Amniotic stem cell (primary cell): ENCODE results near the gene MTX2.
"Not testable (repeated sequence)": the region's sequence is repeated elsewhere in the genome, so short reads cannot be mapped to it uniquely, and the experiment has no call there.

Source experiments
- DNase-seq: peaks from one replicate; lab custom pipeline; 2025; lab: John Stamatoyannopoulos, UW

Gene MTX2

GRCh38 chr2:176291335-176291734 lies 22.1 kb downstream of the MTX2 start:
- no peak for DNase-seq

DNA sequence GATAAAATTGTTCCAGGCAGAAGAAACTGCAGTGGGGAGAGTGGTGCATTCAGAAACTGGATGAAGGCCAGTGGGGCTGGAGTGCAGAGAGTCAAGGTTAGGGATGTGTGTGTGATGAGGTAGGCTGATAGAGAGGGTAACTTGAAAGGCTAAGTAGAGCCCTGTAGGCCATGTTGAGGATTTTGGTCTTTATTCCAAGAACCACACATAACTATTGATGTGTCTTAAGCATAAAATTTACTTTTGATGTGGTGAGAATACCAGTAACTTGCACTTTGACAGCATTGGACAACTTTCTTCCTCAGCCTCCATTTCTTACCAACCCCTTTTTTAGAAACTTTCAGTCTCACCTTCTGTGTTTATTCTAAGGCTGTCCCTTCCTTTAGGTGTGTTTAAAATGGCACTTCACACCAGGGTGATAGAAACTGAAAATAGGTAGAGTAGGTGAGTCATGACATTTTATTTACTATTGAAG lies 22.6 kb downstream of the MTX2 start:
- no peak for DNase-seq

- no peak for DNase-seq
These were observed 23.4 kb downstream of the MTX2 start for GRCh38 chr2:176292608-176293007.

GRCh38 chr2:176293334-176293733 lies 24.1 kb downstream of the MTX2 start:
- DNase-seq, result no peak

DNA sequence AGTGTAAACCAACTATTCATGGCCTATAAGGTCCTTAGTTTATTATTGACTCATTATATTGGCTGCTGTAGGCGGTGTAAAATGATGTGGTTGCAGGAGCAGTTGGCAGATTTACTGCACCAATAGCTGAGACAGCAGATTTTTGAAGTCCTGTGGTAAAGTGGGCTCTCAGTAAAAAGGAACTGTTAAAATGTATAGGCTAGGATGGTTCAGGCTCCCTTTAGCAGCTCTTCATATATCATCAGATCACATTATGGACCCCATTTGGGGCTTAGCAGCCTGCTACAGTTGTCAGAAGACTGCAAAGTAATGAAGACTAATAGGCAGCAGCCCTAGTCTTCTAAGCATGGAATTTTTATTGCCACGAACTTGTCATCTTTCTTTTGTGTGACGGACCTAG lies 27.8 kb downstream of the MTX2 start:
- no peak for DNase-seq

- no peak for DNase-seq
These were observed 28.5 kb downstream of the MTX2 start for GRCh38 chr2:176297737-176298136.

DNA sequence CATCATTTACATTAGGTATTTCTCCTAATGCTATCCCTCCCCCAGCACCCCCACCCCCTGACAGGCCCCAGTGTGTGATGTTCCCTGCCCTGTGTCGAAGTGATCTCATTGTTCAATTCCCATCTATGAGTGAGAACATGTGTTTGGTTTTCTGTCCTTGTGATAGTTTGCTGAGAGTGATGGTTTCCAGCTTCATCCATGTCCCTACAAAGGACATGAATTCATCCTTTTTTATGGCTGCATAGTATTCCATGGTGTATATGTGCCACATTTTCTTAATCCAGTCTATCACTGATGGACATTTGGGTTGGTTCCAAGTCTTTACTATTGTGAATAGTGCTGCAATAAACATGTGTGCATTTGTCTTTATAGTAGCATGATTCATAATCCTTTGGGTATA lies 36.8 kb downstream of the MTX2 start:
- DNase-seq, result not testable (repeated sequence)

DNA sequence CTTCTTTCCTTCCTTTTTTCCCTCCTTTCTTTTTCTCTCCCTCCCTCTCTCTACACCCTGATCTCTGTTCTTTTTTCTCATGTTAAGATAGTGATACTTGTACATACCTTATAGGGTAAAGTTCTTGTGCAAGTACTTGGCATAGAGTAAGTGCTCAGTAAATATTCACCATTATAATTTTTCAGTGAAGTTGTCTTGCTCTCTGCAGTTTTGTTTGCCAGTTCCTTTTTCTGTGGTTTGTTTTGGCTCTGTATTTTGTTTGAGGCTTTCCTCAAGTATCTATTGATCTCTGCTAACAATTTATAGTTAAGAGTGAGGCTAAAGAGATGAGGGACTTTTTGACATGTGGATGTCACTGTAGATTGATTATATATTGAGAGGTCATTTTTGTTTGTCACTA lies 48.0 kb downstream of the MTX2 start:
- DNase-seq, result no peak

- DNase-seq, result no peak
These were observed 48.4 kb downstream of the MTX2 start for GRCh38 chr2:176317623-176318065.

GRCh38 chr2:176321916-176322315 lies 52.7 kb downstream of the MTX2 start:
- no peak for DNase-seq

DNA sequence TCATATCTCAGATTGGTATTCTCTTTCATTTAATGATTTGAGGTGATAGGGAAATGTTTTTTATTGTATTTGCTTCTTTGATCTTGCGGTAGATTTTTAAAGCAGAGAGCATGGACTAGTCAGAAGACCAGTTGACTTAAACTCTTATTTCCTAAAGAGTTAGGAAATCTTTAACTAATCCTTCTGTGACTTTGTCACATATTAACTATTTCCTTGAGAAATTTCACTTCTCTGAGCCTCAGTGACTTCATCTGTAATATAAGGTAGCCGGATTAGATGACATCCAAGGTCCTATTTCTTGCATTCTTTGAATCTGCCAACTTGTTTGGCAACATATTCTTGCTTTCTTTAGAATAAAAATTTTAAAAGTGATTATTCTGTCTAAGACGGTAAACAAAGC lies 55.6 kb downstream of the MTX2 start:
- DNase-seq, result no peak

GRCh38 chr2:176325732-176326131 lies 56.5 kb downstream of the MTX2 start:
- no peak for DNase-seq

GRCh38 chr2:176328149-176328548 lies 58.9 kb downstream of the MTX2 start:
- DNase-seq, result no peak

GRCh38 chr2:176330612-176331011 lies 61.4 kb downstream of the MTX2 start:
- DNase-seq, result no peak

DNA sequence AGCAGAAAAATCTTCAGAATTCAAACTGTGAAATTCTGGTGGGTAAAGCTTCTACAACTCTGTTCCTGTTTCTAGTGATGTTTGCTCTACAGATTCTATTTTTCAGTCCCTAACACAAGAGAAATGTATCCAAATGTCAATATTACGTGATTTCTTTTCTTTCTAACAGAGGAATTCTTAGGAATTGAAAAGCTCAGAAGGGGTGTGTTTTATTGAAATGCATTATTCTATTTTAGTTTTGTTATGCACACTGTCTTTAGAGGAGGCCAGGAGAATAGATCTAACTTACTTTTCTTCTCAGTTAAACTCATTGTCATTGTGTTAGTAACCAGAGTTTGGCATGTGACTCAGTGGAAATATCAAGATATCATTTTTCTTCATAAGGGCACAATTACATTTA lies 62.4 kb downstream of the MTX2 start:
- no peak for DNase-seq

GRCh38 chr2:176334729-176335128 lies 65.5 kb downstream of the MTX2 start:
- DNase-seq, result no peak

DNA sequence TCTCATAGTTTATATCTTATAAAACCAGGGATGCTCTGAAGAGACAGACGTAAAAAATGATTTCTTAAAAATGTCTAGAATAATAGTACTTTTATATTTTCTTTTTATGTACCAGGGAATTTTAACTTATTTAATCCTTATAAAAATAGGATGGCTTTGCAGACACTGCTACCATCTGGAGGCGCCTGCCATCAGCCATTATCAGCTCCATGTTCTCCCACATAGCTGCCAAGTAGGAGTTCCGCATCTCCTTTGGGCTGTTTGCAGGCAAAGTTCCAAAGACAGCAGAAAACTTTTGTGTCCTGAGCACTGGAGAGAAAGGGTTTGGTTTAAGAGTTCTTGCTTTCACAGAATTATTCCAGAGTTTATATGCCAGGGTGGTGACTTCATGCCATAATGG lies 69.2 kb downstream of the MTX2 start:
- DNase-seq, result no peak

DNA sequence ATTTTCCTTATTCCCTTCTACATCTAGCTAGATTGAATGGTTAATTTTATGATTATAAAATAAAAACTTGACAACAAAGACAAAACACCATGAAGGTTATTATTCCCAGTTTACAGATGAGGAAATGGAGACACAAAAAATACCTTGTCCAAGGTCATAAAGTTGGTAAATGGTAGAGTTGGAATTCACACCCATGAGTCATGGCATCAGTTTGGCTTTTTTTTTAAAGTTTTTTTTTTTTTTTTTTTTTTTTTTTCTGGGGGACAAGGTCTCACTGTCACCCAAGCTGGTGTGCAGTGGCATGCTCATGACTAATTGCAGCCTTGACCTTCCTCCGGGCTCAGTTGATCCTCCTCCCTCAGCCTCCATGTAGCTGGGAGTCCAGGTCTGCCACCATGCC lies 70.0 kb downstream of the MTX2 start:
- DNase-seq, result no peak

DNA sequence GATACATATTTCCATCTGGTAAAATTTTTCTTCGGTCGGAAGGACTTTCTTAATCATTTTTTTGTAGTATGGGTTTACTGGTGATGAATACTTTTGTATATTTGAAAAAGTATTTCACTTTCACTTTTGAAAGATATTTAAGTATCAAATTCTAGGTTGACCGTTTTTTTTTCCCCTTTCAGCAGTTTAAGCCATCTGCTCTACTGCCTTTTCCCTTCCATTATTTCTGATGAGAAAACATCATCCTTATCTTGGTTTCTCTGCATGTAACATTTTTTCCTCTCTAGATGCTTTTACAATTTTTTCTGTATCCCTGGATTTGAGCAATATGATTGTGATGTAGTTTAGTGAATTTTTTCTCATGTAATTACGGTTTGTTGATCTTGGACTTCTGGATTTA lies 87.0 kb downstream of the MTX2 start:
- DNase-seq, result no peak

DNA sequence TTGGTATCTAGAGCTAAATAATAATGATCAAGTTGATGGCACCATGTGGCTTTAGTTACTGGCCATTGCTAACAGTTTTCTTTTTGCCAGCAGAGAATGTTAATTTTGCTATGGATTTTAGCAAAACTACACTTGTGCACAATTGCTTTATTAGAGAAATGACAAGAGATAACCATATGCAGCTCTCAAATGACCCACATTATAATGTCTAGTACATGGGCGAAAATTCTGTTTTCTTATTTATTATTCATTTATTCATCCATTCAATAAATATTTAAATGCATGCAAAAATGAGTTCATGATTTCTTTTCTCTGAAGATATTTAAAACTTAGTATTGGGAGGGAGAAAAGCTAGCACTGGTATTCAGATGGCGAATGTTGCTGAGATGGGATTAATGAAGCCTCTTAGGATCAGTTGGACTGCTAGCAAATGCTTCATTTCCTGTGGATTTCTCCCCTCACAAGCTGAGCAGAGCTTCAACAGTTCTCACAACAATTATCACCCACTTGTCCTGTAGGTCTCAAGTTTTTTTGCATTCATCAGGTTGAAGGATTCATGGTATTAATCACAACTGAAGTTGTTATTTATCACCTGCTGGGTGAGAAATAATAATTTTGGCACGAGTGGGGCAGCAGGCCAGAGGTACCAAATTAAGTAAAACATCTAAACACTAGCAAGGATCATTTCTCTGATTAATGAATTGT lies 95.2 kb downstream of the MTX2 start:
- DNase-seq, result no peak

GRCh38 chr2:176368349-176368748 lies 99.1 kb downstream of the MTX2 start:
- DNase-seq, result no peak

DNA sequence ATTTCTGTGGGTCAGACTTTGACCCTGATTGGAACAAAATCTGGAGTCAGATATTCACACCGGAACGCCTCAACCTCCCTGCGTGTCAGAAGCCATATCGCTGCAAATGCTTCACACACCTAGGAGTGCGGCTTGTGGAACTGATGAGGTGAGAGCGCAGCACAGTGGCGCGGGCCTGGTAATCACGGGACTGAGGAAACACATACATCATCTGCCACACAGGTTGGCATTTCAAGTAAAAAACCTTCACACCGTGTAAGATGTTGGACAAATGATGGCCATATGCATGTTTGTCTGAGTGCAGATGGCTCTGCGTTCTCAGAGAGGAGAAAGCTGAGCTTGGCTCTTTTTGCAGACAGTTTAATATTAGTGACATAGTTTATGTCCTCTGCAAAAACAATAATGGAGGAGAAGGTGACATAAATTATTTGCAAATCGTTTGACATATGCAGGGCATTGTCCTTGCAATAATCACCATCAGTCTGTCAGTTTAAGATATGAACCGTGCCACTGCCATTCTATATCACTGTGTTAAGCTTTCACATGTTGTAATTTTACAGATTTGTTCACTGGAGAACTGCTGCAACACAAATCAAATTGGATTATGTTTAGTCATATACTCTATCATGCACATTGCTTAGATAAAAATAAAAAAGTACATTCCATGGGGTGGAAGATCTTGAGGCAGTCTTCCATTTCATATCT lies 101.4 kb downstream of the MTX2 start:
- DNase-seq, result no peak

DNA sequence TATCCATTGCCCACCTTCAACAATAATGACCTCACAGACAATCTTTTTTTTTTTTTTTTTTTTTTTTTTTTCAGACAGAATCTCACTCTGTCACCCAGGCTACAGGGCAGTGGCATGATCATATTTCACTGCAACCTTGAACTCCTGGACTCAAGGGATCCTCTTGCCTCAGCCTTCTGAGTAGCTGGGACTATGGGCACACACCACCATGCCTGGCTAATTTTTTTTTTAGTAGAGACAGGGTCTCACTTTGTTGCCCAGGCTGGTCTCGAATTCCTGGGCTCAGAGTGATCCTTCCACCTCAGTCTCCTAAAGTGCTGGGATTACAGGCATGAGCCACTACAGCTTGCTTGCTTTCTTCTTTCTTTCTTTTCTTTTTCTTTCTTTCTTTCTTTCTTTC lies 103.9 kb downstream of the MTX2 start:
- not testable (repeated sequence) for DNase-seq

- no peak for DNase-seq
These were observed 109.1 kb downstream of the MTX2 start for GRCh38 chr2:176378323-176378722.
